K562 (cell line): ENCODE measurements around the gene AKAP6.

Experiments
- ATF7 ChIP-seq: fragments of 450-650 bp; IDR thresholded peaks from 2 replicates; pipeline ENCODE4 v1.7.1; 2014; ENCODE audit warnings: mild to moderate bottlenecking, moderate library complexity
- ETV1 ChIP-seq: fragments of 450-650 bp; conservative IDR thresholded peaks from 2 replicates; pipeline ENCODE4 v1.6.1; 2016; ENCODE audit warnings: missing genetic modification characterization, control low read depth, low read depth, missing compliant biosample characterization
- JUND ChIP-seq, 2 experiments: IDR thresholded peaks; 2 replicates in 1 of 2; 3 replicates in 1 of 2; pipeline ENCODE4 v1.6.1; 2011; ENCODE audit warnings: borderline replicate concordance in 2 of 2, low read depth in 2 of 2, low read length in 2 of 2, improper control_type of control experiment in 1 of 2, missing biosample characterization in 1 of 2, missing genetic modification characterization in 1 of 2, missing genetic modification reagents in 1 of 2
- POLR2AphosphoS5 ChIP-seq: IDR thresholded peaks from 2 replicates; pipeline ENCODE4 v1.6.1; 2011; ENCODE audit warnings: mild to moderate bottlenecking, low read depth, low read length, moderate library complexity; ENCODE audit not compliant: control insufficient read depth, insufficient read depth
- RFX1 ChIP-seq: fragments of 450-650 bp; IDR thresholded peaks from 2 replicates; pipeline ENCODE4 v1.6.1; 2016; ENCODE audit warnings: mild to moderate bottlenecking, moderate library complexity
- SMARCA4 ChIP-seq: fragments of 450-650 bp; IDR thresholded peaks from 2 replicates; pipeline ENCODE4 v1.6.1; 2016
- YY1 ChIP-seq, 3 experiments: IDR thresholded peaks; 2 replicates each; pipeline ENCODE4 v1.6.1; 2011; ENCODE audit warnings: low read length in 2 of 3, mild to moderate bottlenecking in 2 of 3, moderate library complexity in 2 of 3, borderline replicate concordance in 1 of 3, control low read depth in 1 of 3, low read depth in 1 of 3; ENCODE audit not compliant: insufficient read depth in 3 of 3, insufficient replicate concordance in 2 of 3, control insufficient read depth in 1 of 3, insufficient read length in 1 of 3; ENCODE audit errors: extremely low read depth in 1 of 3
- ZNF583 ChIP-seq: fragments of 250-450 bp; sonication (Bioruptor Pico); IDR thresholded peaks from 2 replicates; pipeline ENCODE4 v1.4.0; 2020
- ZNF717 ChIP-seq: fragments of 250-450 bp; sonication (Bioruptor Pico); IDR thresholded peaks from 2 replicates; pipeline ENCODE4 v1.5.0; 2021
- TF ChIP-seq, protein P1 (sequence below): fragments of 250-450 bp; sonication (Bioruptor Pico); IDR thresholded peaks from 2 replicates; pipeline ENCODE4 v1.5.0; 2021
- TF ChIP-seq, protein P2 (sequence below): sonication (generic); formaldehyde crosslinking; IDR thresholded peaks from 2 replicates; pipeline ENCODE4 v1.5.0; 2020; ENCODE audit warnings: missing genetic modification reagents
- TF ChIP-seq, protein P3 (sequence below), 3 experiments: IDR thresholded peaks in 2 of 3; conservative IDR thresholded peaks in 1 of 3; 2 replicates each; pipeline ENCODE4 v1.5.1; 2011 to 2012; ENCODE audit warnings: low read length in 3 of 3, mild to moderate bottlenecking in 3 of 3, control low read depth in 2 of 3, improper control_type of control experiment in 1 of 3, inconsistent platforms in 1 of 3, low read depth in 1 of 3, mixed read lengths in 1 of 3, moderate library complexity in 1 of 3; ENCODE audit not compliant: insufficient read depth in 2 of 3
- TF ChIP-seq, protein P4 (sequence below): fragments of 450-650 bp; IDR thresholded peaks from 2 replicates; pipeline ENCODE4 v1.6.1; 2016; ENCODE audit warnings: low read depth, mild to moderate bottlenecking, moderate library complexity

DNA sequence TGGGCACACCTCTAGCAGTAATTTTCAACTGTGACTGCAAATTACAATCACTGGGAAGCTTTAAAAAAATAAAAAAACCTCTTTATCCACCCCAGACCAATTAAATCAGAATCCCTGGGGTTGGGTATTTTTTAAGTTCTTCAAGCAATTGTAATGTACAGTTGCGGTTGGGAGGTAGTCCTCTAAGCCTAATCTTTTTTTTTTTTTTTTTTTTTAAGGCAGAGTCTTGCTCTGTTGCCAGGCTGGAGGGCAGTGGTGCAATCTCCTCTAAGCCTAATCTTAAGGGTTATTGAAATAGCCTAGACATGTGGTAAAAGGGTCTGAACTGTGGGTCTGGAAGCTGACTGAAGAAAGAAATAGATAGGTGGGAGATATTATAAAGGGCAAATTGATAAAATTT lies 230.5 kb downstream of the AKAP6 start:
- no peak for TF ChIP-seq ATF7
- TF ChIP-seq, protein P1, sequence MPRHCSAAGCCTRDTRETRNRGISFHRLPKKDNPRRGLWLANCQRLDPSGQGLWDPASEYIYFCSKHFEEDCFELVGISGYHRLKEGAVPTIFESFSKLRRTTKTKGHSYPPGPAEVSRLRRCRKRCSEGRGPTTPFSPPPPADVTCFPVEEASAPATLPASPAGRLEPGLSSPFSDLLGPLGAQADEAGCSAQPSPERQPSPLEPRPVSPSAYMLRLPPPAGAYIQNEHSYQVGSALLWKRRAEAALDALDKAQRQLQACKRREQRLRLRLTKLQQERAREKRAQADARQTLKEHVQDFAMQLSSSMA = no peak
- no peak for TF ChIP-seq RFX1
- no peak for TF ChIP-seq ETV1 (tag)
- no peak for TF ChIP-seq YY1 (IDR thresholded peaks at IDR 0.05; ENCODE audit: borderline replicate concordance in 1 of 3, control insufficient read depth in 1 of 3, extremely low read depth in 1 of 3, insufficient read depth in 3 of 3, insufficient read length in 1 of 3, insufficient replicate concordance in 2 of 3, low read depth in 1 of 3, low read length in 2 of 3)
- TF ChIP-seq, protein P2, sequence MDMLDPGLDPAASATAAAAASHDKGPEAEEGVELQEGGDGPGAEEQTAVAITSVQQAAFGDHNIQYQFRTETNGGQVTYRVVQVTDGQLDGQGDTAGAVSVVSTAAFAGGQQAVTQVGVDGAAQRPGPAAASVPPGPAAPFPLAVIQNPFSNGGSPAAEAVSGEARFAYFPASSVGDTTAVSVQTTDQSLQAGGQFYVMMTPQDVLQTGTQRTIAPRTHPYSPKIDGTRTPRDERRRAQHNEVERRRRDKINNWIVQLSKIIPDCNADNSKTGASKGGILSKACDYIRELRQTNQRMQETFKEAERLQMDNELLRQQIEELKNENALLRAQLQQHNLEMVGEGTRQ = no peak
- TF ChIP-seq ZNF717 (CRISPR knock-in tag) = no peak
- no peak for TF ChIP-seq JUND (IDR thresholded peaks at IDR 0.05; ENCODE audit: borderline replicate concordance, low read depth, low read length)
- TF ChIP-seq JUND (tag; IDR thresholded peaks at IDR 0.05; ENCODE audit: borderline replicate concordance, low read depth, low read length) = no peak
- no peak for TF ChIP-seq POLR2AphosphoS5
- no peak for TF ChIP-seq ZNF583
- TF ChIP-seq SMARCA4 = no peak
- TF ChIP-seq, protein P3, sequence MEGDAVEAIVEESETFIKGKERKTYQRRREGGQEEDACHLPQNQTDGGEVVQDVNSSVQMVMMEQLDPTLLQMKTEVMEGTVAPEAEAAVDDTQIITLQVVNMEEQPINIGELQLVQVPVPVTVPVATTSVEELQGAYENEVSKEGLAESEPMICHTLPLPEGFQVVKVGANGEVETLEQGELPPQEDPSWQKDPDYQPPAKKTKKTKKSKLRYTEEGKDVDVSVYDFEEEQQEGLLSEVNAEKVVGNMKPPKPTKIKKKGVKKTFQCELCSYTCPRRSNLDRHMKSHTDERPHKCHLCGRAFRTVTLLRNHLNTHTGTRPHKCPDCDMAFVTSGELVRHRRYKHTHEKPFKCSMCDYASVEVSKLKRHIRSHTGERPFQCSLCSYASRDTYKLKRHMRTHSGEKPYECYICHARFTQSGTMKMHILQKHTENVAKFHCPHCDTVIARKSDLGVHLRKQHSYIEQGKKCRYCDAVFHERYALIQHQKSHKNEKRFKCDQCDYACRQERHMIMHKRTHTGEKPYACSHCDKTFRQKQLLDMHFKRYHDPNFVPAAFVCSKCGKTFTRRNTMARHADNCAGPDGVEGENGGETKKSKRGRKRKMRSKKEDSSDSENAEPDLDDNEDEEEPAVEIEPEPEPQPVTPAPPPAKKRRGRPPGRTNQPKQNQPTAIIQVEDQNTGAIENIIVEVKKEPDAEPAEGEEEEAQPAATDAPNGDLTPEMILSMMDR (IDR thresholded peaks at IDR 0.05 in 2 of 3, conservative IDR thresholded peaks at IDR 0.05 in 1 of 3; ENCODE audit: insufficient read depth in 2 of 3, low read depth in 1 of 3, low read length in 3 of 3) = no peak
- TF ChIP-seq, protein P4, sequence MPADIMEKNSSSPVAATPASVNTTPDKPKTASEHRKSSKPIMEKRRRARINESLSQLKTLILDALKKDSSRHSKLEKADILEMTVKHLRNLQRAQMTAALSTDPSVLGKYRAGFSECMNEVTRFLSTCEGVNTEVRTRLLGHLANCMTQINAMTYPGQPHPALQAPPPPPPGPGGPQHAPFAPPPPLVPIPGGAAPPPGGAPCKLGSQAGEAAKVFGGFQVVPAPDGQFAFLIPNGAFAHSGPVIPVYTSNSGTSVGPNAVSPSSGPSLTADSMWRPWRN = no peak
